GM20431 (cell line): ENCODE data around the gene CRYBG1.

Experiments
- in situ Hi-C: fragments of 300-500 bp; cut with MseI, MboI; formaldehyde crosslinking; loops from one replicate; pipeline ENCODE4 v1.15.0; 2020; ENCODE audit warnings: low sequenced_read_pairs; ENCODE audit not compliant: unreplicated experiment

Gene CRYBG1, protein sequence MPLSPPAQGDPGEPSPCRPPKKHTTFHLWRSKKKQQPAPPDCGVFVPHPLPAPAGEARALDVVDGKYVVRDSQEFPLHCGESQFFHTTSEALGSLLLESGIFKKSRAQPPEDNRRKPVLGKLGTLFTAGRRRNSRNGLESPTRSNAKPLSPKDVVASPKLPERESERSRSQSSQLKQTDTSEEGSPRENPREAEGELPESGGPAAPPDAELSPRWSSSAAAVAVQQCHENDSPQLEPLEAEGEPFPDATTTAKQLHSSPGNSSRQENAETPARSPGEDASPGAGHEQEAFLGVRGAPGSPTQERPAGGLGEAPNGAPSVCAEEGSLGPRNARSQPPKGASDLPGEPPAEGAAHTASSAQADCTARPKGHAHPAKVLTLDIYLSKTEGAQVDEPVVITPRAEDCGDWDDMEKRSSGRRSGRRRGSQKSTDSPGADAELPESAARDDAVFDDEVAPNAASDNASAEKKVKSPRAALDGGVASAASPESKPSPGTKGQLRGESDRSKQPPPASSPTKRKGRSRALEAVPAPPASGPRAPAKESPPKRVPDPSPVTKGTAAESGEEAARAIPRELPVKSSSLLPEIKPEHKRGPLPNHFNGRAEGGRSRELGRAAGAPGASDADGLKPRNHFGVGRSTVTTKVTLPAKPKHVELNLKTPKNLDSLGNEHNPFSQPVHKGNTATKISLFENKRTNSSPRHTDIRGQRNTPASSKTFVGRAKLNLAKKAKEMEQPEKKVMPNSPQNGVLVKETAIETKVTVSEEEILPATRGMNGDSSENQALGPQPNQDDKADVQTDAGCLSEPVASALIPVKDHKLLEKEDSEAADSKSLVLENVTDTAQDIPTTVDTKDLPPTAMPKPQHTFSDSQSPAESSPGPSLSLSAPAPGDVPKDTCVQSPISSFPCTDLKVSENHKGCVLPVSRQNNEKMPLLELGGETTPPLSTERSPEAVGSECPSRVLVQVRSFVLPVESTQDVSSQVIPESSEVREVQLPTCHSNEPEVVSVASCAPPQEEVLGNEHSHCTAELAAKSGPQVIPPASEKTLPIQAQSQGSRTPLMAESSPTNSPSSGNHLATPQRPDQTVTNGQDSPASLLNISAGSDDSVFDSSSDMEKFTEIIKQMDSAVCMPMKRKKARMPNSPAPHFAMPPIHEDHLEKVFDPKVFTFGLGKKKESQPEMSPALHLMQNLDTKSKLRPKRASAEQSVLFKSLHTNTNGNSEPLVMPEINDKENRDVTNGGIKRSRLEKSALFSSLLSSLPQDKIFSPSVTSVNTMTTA (N-terminal part only)

GRCh38 chr6:106360410-106360988 is at the start of gene CRYBG1:
CRYBG1 (plus strand) TSS chr6:106360717; CDS start chr6:106360909, 192 bp downstream.
- in situ Hi-C loops = no loop called here

- in situ Hi-C loops = no loop called here
These were observed 44.6 kb upstream of the CRYBG1 start for GRCh38 chr6:106315765-106316374.

DNA sequence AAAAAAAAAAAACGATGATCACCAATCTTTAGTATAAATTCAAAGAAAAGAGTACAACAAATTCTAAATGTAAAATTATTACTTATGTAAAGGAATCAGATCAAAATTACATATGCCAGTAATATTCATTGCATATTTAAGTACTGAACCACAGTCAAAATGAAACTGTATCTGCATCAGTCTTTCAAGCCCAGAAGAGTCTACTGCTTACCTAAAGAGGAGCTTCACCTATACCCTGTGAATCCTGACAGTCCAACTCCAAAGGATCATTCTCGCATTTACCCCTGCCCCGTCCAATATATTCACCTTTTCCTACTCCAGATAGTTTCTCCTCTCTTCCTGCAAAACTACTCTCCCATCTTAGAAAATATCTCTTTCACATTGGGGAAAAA is 44.1 kb upstream of the CRYBG1 start:
- in situ Hi-C loops = no loop called here

- in situ Hi-C loops = no loop called here
These were observed 42.5 kb upstream of the CRYBG1 start for GRCh38 chr6:106318061-106318460.

DNA sequence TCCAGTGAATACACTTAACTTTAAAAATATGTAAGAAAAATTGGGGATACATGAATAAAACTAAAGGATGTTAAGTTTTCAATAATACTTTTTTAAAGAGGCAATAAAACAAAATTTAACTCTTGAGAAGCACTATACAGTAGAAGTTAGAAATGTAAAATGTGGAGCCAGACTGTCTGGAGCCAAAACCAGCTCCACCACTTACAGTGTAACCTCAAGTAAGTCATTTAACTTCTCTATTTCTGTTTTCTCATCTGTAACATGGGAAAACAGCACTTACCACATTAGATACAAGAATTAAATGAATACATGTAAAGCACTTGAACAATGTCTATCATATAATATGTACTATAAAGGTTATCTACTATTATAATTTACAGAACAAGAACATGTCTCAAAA is 41.7 kb upstream of the CRYBG1 start:
- in situ Hi-C loops = no loop called here

- in situ Hi-C loops = no loop called here
These were observed 38.6 kb upstream of the CRYBG1 start for GRCh38 chr6:106321940-106322339.

- in situ Hi-C loops = loop anchor here (25.0 kb wide), 2 partner anchors 237 to 662 kb away; no protein-coding TSS in a partner anchor
These were observed 35.7 kb upstream of the CRYBG1 start for GRCh38 chr6:106324726-106325335.

- in situ Hi-C loops = loop anchor here (25.0 kb wide), 2 partner anchors 237 to 662 kb away; no protein-coding TSS in a partner anchor
These were observed 35.0 kb upstream of the CRYBG1 start, which contains the start of gene ATG5 for GRCh38 chr6:106325336-106326178. ATG5 (minus strand) TSS chr6:106325760; CDS start chr6:106316208, 9,552 bp downstream.

GRCh38 chr6:106334646-106335448 is 25.7 kb upstream of the CRYBG1 start:
- in situ Hi-C loops = loop anchor here (25.0 kb wide), 2 partner anchors 227 to 652 kb away; no protein-coding TSS in a partner anchor

- in situ Hi-C loops = loop anchor here (25.0 kb wide), 2 partner anchors 223 to 648 kb away; no protein-coding TSS in a partner anchor
These were observed 21.0 kb upstream of the CRYBG1 start for GRCh38 chr6:106339334-106340029.

DNA sequence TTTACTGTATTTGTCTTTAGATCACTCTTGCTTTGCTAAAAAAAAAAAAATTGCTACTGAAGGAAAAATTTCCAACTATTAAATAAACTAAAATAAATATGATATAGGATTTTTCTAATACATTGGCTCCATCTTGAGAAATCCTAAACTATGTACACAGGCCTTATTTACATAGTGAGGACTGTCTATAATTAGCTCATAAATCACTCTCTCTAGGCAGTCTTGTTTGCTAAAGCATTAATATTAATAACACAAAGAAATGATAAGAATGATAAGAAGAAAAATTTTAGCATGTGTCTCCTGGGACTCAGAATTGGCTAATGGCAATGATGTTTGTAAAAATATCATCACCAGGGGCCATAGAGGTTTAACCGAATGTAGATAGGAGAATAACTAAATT is 13.3 kb upstream of the CRYBG1 start:
- in situ Hi-C loops = loop anchor here (25.0 kb wide), 2 partner anchors 215 to 640 kb away; no protein-coding TSS in a partner anchor

GRCh38 chr6:106356378-106356777 is 4.1 kb upstream of the CRYBG1 start:
- in situ Hi-C loops = no loop called here

DNA sequence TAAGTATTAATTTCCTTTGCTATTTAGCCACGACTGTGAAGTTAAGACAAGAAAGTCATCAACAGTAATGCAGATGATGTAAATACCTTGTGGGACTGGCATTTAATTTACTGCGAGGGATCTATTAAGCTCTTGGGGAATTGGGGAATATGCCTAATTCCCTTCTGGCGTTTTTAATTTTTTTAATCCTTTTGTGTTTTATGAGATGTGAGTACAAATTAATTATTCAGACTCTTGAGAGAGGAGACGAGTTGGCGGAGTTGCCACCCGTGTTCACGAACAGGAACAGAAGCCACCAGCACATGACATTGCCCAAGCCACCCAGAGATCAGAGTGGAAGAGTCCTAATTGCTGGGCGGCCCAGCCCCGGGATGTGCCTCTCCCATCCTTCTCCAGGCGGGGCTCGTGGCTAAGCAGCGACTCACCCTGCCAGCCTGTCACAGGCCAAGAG is 533 bp upstream of the CRYBG1 start:
- in situ Hi-C loops = no loop called here

GRCh38 chr6:106360989-106361430 is 493 bp downstream of the CRYBG1 start:
- in situ Hi-C loops = no loop called here

- in situ Hi-C loops = no loop called here
These were observed 3.1 kb downstream of the CRYBG1 start for GRCh38 chr6:106363401-106364138.
